K562 (cell line): ENCODE measurements around the gene TMEM131L. TPM values are rescaled to one million over a fixed set of nuclear protein-coding genes. Genes with fewer than 3 reads are reported as not detected.
A peak's percentile ranks its signal among the peaks of the same experiment; 100 is the strongest.

Source experiments
- ATAC-seq: fragments of 200-7000 bp; cut with Tn5 transposase; 3 replicates; pipeline ENCODE4 v1.9.1; 2020; ENCODE audit warnings: moderate library complexity
- BruUV-seq: library from RNA; stranded (reverse); fragments of 400-500 nt; replicated peaks from 2 replicates; lab custom pipeline; 2021; lab: Mats Ljungman, UMichigan
- CTCF ChIA-PET: fragments of 300-600 bp; formaldehyde crosslinking; extraction: SDS; loops from one replicate; lab custom pipeline; 2021; ENCODE audit warnings: low intra/inter-chr PET ratio; lab: Yijun Ruan, JAX
- POLR2A ChIA-PET: fragments of 300-600, 350-650 bp; sonication (Branson Sonifier 250); formaldehyde crosslinking; extraction: SDS; loops from one replicate; lab custom pipeline; 2021; ENCODE audit warnings: antibody characterized with exemption, inconsistent platforms; lab: Yijun Ruan, JAX
- DNase-seq, 4 experiments: peaks; one replicate each; pipeline versions ENCODE4 v3.0.0 to v3.0.0-alpha.2; 2011 to 2018; ENCODE audit warnings: low spot score in 3 of 4, mixed read lengths in 3 of 4; ENCODE audit errors: extremely low read depth in 1 of 4
- FAIRE-seq: peaks from 2 replicates; lab custom pipeline; 2011; peaks lifted over from hg19 to GRCh38; lab: Jason Lieb, UNC
- H2AFZ ChIP-seq: 2 replicates; pipeline ENCODE4 v1.6.0; 2011; ENCODE audit warnings: low read depth, low read length, control low read depth, inconsistent platforms
- H3K27ac ChIP-seq: fragments of 200-600 bp; 3 replicates; pipeline ENCODE4 v1.8.0; 2011; ENCODE audit warnings: low read depth, mild to moderate bottlenecking, control low read depth, inconsistent platforms, low read length, moderate library complexity, mixed read lengths; ENCODE audit errors: extremely low read depth
- H3K27me3 ChIP-seq, 2 experiments: fragments of 300-600 bp in 1 of 2; 2 replicates in 1 of 2; 3 replicates in 1 of 2; pipeline versions ENCODE4 v1.6.0 to v1.8.0; 2011; ENCODE audit warnings: inconsistent platforms in 2 of 2, low read length in 2 of 2, mild to moderate bottlenecking in 1 of 2, mixed read lengths in 1 of 2, moderate library complexity in 1 of 2; ENCODE audit not compliant: control insufficient read depth in 2 of 2, insufficient read depth in 2 of 2
- H3K36me3 ChIP-seq: fragments of 300-600 bp; 3 replicates; pipeline ENCODE4 v1.8.0; 2011; ENCODE audit warnings: mild to moderate bottlenecking, low read length, inconsistent platforms; ENCODE audit not compliant: control insufficient read depth, insufficient read depth
- H3K4me1 ChIP-seq, 2 experiments: fragments of 200-600 bp in 1 of 2; replicated peaks in 1 of 2; 2 replicates in 1 of 2; 3 replicates in 1 of 2; pipeline versions ENCODE4 v1.5.1 to v1.8.0; 2011; ENCODE audit warnings: inconsistent platforms in 2 of 2, low read length in 2 of 2, mild to moderate bottlenecking in 1 of 2, mixed read lengths in 1 of 2, moderate library complexity in 1 of 2; ENCODE audit not compliant: control insufficient read depth in 2 of 2, insufficient read depth in 2 of 2
- H3K4me2 ChIP-seq: 2 replicates; pipeline ENCODE4 v1.6.1; 2011; ENCODE audit warnings: low read length, control low read depth, inconsistent platforms, mixed read lengths; ENCODE audit not compliant: insufficient read depth
- H3K4me3 ChIP-seq: fragments of 200-600 bp; sonication (generic), shearing (Covaris generic); 2 replicates; pipeline ENCODE4 v1.5.1; 2016; ENCODE audit warnings: control low read depth, inconsistent platforms
- H3K79me2 ChIP-seq: fragments of 200-600 bp; 3 replicates; pipeline ENCODE4 v1.8.0; 2011; ENCODE audit warnings: low read length, inconsistent platforms; ENCODE audit not compliant: control insufficient read depth, insufficient read depth
- H3K9ac ChIP-seq, 2 experiments: 2 replicates each; pipeline versions ENCODE4 v1.6.0 to v1.6.1; 2011; ENCODE audit warnings: low read depth in 2 of 2, low read length in 2 of 2, control low read depth in 1 of 2, inconsistent platforms in 1 of 2, mild to moderate bottlenecking in 1 of 2, mixed read lengths in 1 of 2; ENCODE audit not compliant: insufficient read depth in 1 of 2
- H3K9me1 ChIP-seq: one replicate; pipeline ENCODE4 v1.6.0; 2011; ENCODE audit warnings: inconsistent platforms, mild to moderate bottlenecking, low read length, moderate library complexity; ENCODE audit not compliant: control insufficient read depth, insufficient read depth
- H3K9me3 ChIP-seq: replicated peaks from 2 replicates; pipeline ENCODE4 v1.5.1; 2011; ENCODE audit warnings: low read depth, low read length, inconsistent platforms; ENCODE audit not compliant: control insufficient read depth, insufficient read depth
- H4K20me1 ChIP-seq: replicated peaks from 2 replicates; pipeline ENCODE4 v1.6.1; 2011; ENCODE audit warnings: low read length, inconsistent platforms, mixed read lengths; ENCODE audit not compliant: control insufficient read depth, insufficient read depth
- FOXA1 ChIP-seq: fragments of 450-650 bp; IDR thresholded peaks from 2 replicates; pipeline ENCODE4 v1.6.1; 2016; ENCODE audit warnings: mild to moderate bottlenecking, borderline replicate concordance
- SIN3A ChIP-seq, 2 experiments: fragments of 150-350 bp in 1 of 2; IDR thresholded peaks; 2 replicates each; pipeline ENCODE4 v1.6.1; 2011 to 2016; ENCODE audit warnings: borderline replicate concordance in 2 of 2, low read depth in 2 of 2, low read length in 2 of 2, mild to moderate bottlenecking in 2 of 2, moderate library complexity in 2 of 2; ENCODE audit not compliant: control insufficient read depth in 1 of 2
- ZFP36 ChIP-seq: fragments of 150-350 bp; IDR thresholded peaks from 2 replicates; pipeline ENCODE4 v1.6.1; 2018; ENCODE audit warnings: low read length, low read depth; ENCODE audit not compliant: partially characterized antibody
- ZNF253 ChIP-seq: fragments of 250-450 bp; sonication (Bioruptor Pico); conservative IDR thresholded peaks from 2 replicates; pipeline ENCODE4 v1.6.1; 2021; ENCODE audit warnings: mild to moderate bottlenecking
- WGBS: fragments of 100-300 bp; shearing (Covaris generic); methylation state at CpG from one replicate; pipeline ENCODE4 v1.1.6; 2016; ENCODE audit warnings: low coverage, mixed read lengths; ENCODE audit not compliant: insufficient coverage; ENCODE audit errors: missing lambda C conversion rate; 5-methylcytosine and 5-hydroxymethylcytosine counted together
- in situ Hi-C: fragments of 300-500 bp; cut with MboI; formaldehyde crosslinking; loops from 4 replicates; pipeline ENCODE4 v1.15.0; 2018; ENCODE audit warnings: inconsistent platforms, mixed read lengths
- intact Hi-C: fragments of 100-400 bp; cut with micrococcal nuclease; formaldehyde crosslinking; loops from 2 replicates; pipeline ENCODE4 v1.14.2; 2022
- polyA plus RNA-seq, 8 experiments: library from polyadenylated mRNA; depleted of rRNA in 4 of 8; stranded (reverse) in 5 of 8; unstranded in 3 of 8; fragments of >200 nt; fragmentation: Nextera tagmentation in 2 of 8; fragmentation: Illumina TruSeq in 1 of 8; extraction: Ambion mirVana in 2 of 8; extraction: Trizol in 1 of 8; gene quantifications; 2 replicates each; pipeline versions ENCODE4 v1.2.1 to v1.2.3, GENCODE V29; 2011 to 2014; ENCODE audit warnings: inconsistent platforms in 1 of 8, missing spikeins in 1 of 8
- total RNA-seq, 7 experiments: library from RNA; depleted of rRNA in 6 of 7; stranded (reverse); fragments of >200 nt in 6 of 7; fragmentation: Illumina TruSeq in 2 of 7; extraction: Trizol in 2 of 7; gene quantifications; 2 replicates each; pipeline versions ENCODE4 v1.2.1 to v1.2.3, GENCODE V29; 2011 to 2021; ENCODE audit warnings: low replicate concordance in 1 of 7
- TF ChIP-seq, protein P1 (sequence below): fragments of 450-650 bp; IDR thresholded peaks from 2 replicates; pipeline ENCODE4 v1.6.1; 2018; ENCODE audit warnings: mild to moderate bottlenecking, low read depth; ENCODE audit not compliant: partially characterized antibody

TMEM131L gene
- total and polyA plus RNA-seq, 9 of the 15 experiments (the other 6 are each of a cell fraction or from before 2014, with no cell fraction given): 1.2 to 20.8 (median 12.9) TPM

- H3K9me3 ChIP-seq: no peaks in the 10 kb centered on the region
- ATAC-seq (no peak), FAIRE-seq (no peak), DNase-seq (no peak)
- H2AFZ ChIP-seq: 0 out of 2 replicates have a peak overlapping the region, but pooled peaks have one; percentile 36
- 90% methylated on average over 3 of the region's 8 CpGs for WGBS
- intact Hi-C loops (no loop called here), in situ Hi-C loops (no loop called here)
- BruUV-seq: no TSS peak
- H3K27ac ChIP-seq: no peak overlapping the region
- no peak overlapping the region for H3K4me2 ChIP-seq
- H3K27me3 ChIP-seq: no peaks in the 10 kb centered on the region
- no peaks in the 10 kb centered on the region for H3K9me1 ChIP-seq
- TF ChIP-seq FOXA1: no peak
- peak; percentile 23 for TF ChIP-seq ZFP36
- no peak for TF ChIP-seq SIN3A (IDR thresholded peaks at IDR 0.05; ENCODE audit: borderline replicate concordance in 2 of 2, control insufficient read depth in 1 of 2, low read depth in 2 of 2, low read length in 2 of 2)
- TF ChIP-seq, protein P1, sequence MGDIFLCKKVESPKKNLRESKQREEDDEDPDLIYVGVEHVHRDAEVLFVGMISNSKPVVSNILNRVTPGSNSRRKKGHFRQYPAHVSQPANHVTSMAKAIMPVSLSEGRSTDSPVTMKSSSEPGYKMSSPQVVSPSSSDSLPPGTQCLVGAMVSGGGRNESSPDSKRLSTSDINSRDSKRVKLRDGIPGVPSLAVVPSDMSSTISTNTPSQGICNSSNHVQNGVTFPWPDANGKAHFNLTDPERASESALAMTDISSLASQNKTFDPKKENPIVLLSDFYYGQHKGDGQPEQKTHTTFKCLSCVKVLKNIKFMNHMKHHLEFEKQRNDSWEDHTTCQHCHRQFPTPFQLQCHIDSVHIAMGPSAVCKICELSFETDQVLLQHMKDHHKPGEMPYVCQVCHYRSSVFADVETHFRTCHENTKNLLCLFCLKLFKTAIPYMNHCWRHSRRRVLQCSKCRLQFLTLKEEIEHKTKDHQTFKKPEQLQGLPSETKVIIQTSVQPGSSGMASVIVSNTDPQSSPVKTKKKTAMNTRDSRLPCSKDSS: no peak
- TF ChIP-seq ZNF253: no peak
- ChIA-PET POLR2A (no interaction called here), CTCF (no interaction called here)
- no peak overlapping the region for H3K4me3 ChIP-seq
- H4K20me1 ChIP-seq: no peaks in the 10 kb centered on the region
- no peaks in the 10 kb centered on the region for H3K79me2 ChIP-seq
- H3K4me1 ChIP-seq: peaks cover 0 to 4% of the 10 kb centered on the region in 2 experiments; a peak in 2 of 5 replicates
- H3K9ac ChIP-seq: no peak overlapping the region
- no peaks in the 10 kb centered on the region for H3K36me3 ChIP-seq
These were observed 12.8 kb upstream of the TMEM131L start for GRCh38 chr4:153453402-153453801.
